22Rv1 (cell line): ENCODE data around the gene SWI5.

Experiments
- H3K27ac ChIP-seq: fragments of 450-650 bp; 2 replicates; pipeline ENCODE4 v1.5.1; 2017
- ZFX ChIP-seq: fragments of 450-650 bp; IDR thresholded peaks from 2 replicates; pipeline ENCODE4 v1.6.1; 2017; ENCODE audit warnings: antibody characterized with exemption, borderline replicate concordance
- TF ChIP-seq, protein P1 (sequence below): fragments of 450-650 bp; IDR thresholded peaks from 2 replicates; pipeline ENCODE4 v1.5.1; 2017; ENCODE audit warnings: mild to moderate bottlenecking

The SWI5 gene

DNA sequence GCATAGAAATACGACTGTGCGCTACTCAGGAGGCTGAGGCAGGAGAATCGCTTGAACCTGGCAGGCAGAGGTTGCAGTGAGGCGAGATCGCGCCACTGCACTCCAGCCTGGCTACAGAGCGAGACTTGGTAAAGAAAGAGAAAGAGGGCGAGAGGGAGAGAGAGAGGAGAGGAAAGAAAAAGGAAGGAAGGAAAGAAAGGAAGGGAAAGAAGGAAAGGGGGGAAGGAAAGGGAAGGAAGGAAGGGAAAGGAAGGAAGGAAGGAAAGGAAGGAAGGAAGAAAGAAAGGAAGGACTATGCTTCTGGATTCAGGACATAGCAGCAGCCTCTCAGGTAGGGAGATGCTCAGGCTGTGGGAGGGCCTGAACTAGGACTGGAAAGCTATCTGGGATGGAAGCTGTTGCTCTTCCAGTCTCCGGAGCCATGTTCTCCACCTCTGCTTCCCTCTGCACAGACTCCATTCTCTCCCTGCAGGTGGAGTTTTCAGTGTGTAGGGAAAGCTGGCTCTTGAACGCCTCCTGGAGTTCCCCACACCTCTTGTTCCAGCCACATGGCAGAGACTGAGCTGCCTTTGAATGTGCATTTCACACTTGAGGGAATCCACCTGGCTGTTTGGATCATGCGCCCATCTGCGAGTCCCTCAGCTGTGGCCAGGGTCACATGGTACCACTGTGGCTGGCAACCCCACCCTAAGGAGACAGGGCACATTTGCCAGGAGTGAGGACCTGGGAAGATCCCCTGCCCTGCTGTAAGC is 9.1 kb downstream of the SWI5 start:
- TF ChIP-seq, protein P1, sequence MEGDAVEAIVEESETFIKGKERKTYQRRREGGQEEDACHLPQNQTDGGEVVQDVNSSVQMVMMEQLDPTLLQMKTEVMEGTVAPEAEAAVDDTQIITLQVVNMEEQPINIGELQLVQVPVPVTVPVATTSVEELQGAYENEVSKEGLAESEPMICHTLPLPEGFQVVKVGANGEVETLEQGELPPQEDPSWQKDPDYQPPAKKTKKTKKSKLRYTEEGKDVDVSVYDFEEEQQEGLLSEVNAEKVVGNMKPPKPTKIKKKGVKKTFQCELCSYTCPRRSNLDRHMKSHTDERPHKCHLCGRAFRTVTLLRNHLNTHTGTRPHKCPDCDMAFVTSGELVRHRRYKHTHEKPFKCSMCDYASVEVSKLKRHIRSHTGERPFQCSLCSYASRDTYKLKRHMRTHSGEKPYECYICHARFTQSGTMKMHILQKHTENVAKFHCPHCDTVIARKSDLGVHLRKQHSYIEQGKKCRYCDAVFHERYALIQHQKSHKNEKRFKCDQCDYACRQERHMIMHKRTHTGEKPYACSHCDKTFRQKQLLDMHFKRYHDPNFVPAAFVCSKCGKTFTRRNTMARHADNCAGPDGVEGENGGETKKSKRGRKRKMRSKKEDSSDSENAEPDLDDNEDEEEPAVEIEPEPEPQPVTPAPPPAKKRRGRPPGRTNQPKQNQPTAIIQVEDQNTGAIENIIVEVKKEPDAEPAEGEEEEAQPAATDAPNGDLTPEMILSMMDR: no peak
- no peak for TF ChIP-seq ZFX
- H3K27ac ChIP-seq: no peak overlapping the region

DNA sequence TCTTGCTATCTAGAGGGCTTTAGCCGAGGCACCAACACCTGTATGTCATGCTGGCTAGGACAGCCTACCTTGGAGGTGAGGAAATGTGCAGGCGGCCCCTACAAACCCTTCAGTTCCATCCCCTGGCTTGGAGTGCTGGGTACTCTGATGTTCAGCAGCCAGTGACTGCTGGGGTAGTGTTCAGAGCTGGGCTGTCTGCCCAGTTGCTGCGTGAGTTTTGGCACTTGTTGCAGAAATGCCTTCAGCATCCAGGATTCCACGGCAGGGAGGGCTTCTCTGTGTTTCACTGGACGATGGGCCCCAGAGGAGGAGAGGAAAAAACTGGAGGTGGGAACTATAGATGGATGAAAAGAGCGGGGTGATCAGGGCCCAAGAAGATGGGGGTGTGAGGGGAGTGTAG is 10.4 kb downstream of the SWI5 start:
- H3K27ac ChIP-seq: no peak overlapping the region
- TF ChIP-seq ZFX: no peak
- TF ChIP-seq, protein P1: no peak

DNA sequence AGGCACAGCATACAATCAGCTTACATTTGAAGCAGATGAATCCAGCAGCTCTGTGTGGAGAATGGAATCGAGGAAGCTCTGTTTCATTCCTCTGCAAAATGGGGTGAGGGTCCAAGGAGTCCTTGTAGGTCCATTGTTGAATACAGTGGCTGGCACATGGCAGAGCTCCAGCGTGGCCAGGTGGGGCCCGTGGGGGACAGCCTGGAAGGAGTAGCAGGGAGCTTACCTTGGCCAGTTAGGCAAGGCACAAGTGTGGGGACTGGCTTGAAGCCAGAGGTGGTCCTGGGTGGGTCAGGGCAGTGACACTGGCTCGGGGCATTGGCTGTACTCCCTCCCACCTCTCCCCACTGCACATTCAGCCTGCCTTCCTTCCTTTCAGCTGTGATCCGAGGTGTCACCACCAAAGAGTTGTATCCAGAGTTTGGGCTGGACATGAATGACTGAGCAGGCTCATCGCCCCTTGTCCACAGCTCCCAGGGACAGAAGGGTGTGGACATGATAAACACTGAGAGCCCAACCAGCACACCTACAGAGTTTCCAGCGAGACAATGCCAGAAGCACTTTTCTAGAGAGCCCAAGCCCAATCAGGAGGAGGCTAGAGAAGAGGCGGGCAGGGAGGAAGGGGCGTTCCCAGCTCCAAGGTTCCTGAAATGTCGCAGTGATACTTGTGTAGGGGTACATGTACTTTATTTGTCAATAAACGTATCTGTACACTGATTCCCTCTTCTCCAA is 12.4 kb downstream of the SWI5 start:
- TF ChIP-seq ZFX: no peak
- TF ChIP-seq, protein P1: no peak
- H3K27ac ChIP-seq: no peak overlapping the region

DNA sequence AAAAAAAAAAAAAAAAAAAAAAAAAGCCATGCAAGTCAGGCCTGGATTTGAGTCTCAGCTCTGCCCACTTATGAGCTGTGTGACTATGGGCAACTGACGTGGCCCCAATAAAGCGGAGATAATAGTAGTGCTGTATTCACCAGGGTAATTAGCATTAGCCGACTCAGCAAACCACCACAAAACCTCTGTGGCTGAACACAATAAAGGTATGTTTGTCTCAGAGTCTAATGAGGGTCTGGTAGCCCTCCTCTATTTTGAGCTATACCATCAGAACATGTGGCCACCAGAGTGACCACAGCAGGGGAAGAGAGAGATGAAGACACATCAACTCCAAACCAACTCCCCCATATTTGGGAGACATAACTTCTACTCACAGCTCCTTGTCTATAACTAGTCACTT is 15.9 kb downstream of the SWI5 start:
- no peak for TF ChIP-seq ZFX
- TF ChIP-seq, protein P1: no peak
- H3K27ac ChIP-seq: no peak overlapping the region

DNA sequence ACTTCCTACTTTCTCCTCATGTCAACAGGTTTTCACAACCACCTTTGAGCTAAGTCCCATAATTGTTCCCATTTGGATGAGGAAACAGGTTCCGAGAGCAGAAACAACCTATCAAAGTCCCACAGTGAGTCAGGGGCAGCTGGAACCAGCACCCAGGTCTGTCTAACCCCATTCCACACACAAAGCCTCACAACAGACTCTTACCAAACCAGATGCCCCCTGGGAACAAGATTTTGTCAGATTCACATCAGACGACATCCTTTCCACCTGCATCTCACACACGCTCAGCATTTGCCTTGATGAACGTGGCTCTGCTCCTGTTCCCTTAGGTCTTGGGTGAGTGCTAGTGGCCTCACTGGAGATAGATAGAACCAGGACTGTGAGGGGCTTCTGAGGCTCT is 17.0 kb downstream of the SWI5 start:
- H3K27ac ChIP-seq: no peak overlapping the region
- no peak for TF ChIP-seq ZFX
- TF ChIP-seq, protein P1: no peak

DNA sequence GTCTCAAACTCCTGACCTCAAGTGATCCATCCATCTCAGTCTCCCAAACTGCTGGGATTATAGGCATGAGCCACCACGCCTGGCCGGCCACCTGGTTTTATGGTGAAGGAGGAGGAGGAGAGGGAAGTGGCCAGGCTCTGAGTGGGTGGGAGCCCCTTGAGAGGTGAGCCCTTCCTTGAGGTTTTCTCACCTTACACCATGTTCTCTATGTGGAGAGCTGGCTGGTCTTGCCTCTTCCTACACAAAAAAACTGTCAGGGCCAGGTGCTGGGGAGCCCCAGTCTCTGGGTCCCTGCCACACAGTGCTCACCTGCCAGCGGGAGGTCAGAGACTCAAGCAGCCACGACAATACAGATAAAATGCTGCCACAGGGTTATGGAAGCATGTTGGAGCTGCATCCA is 18.1 kb downstream of the SWI5 start:
- TF ChIP-seq, protein P1: no peak
- TF ChIP-seq ZFX: no peak
- H3K27ac ChIP-seq: no peak overlapping the region
